GM19372 (cell line): Measurements from ENCODE around the gene PPM1J.
A peak's percentile ranks its signal among the peaks of the same experiment; 100 is the strongest.
"Not testable (repeated sequence)": the region's sequence is repeated elsewhere in the genome, so short reads cannot be mapped to it uniquely, and the experiment has no call there.

ENCODE experiments used
- ATAC-seq: cut with Tn5 transposase; IDR thresholded peaks from one replicate; pipeline ENCODE4 v1.9.1; 2021; ENCODE audit warnings: mild to moderate bottlenecking, low read depth, moderate library complexity; ENCODE audit not compliant: unreplicated experiment

Gene PPM1J, protein sequence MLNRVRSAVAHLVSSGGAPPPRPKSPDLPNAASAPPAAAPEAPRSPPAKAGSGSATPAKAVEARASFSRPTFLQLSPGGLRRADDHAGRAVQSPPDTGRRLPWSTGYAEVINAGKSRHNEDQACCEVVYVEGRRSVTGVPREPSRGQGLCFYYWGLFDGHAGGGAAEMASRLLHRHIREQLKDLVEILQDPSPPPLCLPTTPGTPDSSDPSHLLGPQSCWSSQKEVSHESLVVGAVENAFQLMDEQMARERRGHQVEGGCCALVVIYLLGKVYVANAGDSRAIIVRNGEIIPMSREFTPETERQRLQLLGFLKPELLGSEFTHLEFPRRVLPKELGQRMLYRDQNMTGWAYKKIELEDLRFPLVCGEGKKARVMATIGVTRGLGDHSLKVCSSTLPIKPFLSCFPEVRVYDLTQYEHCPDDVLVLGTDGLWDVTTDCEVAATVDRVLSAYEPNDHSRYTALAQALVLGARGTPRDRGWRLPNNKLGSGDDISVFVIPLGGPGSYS

DNA sequence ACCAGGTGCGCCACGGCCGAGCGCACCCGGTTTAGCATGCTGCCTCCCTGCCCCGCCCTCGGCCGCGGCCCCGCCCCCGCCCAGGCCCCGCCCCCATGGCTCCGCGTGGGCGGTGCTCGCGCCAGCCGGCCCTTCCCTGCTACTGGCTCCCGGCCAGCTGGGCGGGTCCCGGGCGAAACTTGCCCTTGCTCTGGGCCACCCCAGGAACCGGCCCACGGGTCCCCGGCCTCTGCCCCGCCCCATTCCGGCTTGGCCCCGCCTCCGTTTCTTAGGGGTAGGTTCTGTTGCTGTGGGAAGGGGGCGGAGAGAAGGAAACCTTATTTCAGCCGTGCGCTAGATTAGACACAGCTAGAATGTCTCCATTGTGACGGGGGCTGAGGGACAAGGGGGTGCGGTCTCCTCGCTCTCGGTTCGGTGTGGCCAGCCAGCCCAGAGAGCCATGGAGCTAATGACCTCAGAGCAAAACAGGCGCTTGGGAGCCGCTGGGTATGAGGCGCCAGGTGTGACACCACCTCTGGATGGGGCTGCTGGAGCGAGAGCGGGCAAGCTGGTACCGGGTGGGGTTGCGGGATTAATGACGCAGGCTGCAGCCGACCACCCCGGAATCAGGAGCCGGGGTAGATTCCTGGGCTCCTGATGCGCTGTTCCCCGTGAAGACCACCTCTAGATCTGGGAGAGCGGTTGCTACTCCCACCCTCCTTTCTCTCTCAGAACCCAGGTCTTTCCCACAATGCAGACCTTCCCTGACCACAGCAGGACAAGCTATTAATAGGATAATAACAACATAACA, at the start of gene PPM1J:
Gene PPM1J (minus strand): TSS at position 69 of the 790 bp plus-strand sequence. CDS start 31 bp downstream, at position 38.
- ATAC-seq = peak; percentile 80

DNA sequence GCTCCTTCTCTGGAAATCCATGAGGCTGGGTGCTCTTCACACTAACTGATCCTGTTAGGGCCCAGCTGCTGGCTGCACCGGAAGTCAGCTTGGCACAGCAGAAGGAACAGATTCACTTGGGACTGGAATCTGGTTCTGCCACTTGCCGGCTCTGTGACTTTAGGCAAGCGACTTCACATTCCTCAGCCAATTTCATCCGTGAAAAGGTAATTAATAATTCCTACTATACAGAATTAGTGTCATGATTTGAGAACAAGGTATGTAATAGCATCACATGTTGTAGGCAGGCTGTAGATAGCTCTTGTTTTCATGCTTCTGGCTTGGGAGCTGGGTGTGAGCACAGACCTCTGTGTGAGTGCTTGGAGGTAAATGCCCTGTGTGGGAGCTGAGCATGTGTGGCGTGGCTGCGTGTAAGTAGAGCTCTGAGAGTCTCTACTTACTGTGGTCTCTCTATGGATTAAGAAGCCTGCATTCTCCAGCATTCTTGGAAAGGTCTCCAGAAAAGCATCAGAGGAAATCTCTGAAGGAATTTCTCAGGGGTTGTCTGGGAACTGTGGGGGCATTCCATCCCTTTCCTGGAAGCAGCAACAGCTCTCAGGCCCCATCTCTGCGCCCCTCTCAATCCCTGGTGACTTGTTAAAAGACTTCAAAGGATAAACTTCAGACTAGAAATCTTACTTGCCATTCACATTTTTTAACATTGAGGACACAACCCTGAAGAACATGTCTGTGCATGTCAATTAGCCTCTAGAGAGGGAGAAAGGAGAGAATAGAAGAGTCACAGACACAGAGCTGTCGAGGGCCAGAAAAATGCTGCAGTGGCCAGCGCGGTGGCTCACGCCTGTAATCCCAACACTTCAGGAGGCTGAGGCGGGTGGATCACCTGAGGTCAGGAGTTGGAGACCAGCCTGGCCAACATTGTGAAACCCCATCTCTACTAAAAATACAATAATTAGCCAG, 47.7 kb upstream of the PPM1J start:
- ATAC-seq = no peak

DNA sequence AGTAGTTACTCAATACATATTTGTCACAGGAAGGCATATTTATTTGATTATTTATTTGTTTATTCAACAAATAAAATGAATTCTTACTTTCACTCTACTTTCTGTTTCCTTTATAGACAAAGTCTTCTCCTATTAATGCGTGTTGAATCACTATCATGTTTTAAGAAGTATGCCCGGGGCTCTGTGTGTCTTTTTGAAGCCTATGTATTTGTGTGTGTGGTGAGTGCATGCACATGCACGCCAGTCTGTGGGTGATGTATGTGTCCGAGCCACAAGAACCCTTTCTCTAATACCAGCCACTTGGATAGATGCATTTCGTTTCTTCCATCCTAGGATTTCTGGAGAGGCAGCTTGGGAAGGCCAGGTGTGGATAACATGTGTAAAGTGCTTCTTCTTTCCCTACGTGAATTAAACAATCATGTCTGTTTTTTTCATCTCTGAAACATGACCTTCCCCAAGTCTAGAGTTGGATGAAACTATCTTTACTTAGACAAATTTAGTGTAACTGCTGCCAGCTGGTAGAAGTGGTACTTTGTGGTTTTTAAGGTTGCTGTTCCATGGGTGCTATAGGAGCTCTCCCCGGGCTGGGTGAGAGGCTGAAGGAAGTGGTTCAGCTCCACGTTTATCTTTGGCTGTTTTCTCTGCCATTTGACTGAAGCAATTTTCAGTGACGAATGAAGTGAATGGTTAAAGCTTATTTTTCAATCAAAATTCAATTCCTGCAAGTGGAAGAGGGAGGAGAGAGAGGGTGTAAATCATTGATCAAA, 46.8 kb upstream of the PPM1J start:
- ATAC-seq = no peak

DNA sequence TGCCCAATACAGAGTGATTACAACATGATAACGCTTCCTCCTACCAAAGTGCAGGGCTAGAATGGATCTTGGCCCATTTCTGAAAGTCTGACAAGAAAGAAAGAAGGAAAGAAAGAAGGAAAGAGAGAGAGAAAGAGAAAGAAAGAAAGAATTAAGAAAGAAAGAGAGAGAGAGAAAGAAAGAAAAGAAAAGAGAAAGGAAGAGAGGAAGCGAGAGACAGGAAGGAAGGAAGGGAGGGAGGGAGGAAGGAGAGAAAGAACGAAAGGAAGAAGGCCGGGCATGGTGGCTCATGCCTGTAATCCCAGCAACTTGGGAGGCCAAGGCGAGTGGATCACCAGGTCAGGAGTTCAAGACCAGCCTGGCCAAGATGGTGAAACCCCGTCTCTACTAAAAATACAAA, 44.1 kb upstream of the PPM1J start:
- ATAC-seq = no peak

GRCh38 chr1:112754116-112754628, 39.0 kb upstream of the PPM1J start:
- ATAC-seq = no peak

DNA sequence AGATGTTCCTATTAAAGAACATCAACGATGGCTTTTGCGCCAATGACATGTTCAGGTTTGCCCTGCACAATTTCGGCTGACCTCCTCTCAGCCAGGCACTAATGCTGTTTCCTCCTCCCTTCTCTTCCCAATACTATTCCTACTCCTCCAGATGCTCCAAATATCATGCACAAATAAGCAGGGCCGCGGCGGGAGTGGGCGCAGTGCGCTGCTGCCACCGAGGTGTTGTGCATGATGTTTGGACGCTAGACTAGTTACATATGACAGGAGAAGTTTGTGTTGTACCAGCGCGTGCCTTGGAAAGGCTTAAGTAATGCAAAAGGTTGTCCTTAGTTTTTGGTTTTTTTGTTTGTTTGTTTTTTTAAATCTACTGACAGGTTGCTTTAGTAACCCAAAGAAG, 33.3 kb upstream of the PPM1J start:
- ATAC-seq = no peak

GRCh38 chr1:112744009-112744578, 29.0 kb upstream of the PPM1J start:
- no peak for ATAC-seq

GRCh38 chr1:112743174-112744008, 28.3 kb upstream of the PPM1J start:
- ATAC-seq = no peak

- no peak for ATAC-seq
Measured at GRCh38 chr1:112737573-112737972, 22.4 kb upstream of the PPM1J start.

DNA sequence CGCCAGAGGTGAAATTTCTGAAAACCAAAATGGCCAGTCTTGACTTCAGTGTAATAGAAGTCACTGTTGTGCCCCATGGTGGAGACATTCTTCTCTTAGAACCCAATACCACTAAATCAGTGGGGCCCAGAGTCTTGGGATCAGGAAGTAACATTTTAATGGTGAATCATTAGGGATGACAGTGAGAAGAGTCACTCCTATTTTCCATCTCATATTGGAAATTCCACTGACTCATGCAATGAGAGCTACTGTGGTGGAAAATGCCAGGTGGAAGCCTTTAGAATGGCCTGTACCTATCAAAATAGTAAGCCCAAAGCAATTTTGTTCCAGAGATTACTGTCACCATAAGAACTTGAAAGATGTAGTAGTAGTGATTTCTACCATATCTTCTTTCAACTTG, 20.6 kb upstream of the PPM1J start:
- no peak for ATAC-seq

GRCh38 chr1:112731451-112731850, 16.3 kb upstream of the PPM1J start:
- ATAC-seq = no peak

DNA sequence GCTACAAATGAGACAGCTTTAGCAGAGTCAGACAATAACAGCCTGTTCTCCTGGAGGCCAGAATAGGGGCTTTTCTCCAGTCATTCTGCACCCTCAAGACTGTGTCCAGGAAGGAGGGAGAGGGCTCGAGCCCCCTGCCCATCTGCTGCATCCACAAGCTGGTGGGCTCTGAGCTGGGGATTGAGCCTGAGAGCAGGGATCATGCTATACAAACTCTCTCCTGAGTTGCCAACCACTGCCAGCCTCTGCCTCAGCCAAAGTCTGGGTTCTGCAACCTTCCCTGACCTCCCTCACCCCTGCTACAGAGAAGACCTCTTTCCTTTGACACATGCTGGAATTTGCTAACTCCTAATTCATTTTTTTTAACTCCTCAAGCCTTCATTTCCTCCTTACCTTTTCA, 14.8 kb upstream of the PPM1J start:
- ATAC-seq = no peak

DNA sequence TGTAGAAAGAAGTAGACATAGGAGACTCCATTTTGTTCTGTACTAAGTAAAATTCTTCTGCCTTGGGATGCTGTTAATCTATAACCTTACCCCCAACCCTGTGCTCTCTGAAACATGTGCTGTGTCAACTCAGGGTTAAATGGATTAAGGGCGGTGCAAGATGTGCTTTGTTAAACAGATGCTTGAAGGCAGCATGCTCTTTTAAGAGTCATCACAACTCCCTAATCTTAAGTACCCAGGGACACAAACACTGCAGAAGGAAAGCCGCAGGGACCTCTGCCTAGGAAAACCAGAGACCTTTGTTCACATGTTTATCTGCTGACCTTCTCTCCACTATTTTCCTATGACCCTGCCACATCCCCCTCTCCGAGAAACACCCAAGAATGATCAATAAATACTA, 13.9 kb upstream of the PPM1J start:
- ATAC-seq = not testable (repeated sequence)

- ATAC-seq = not testable (repeated sequence)
Measured at GRCh38 chr1:112728306-112728971, 13.3 kb upstream of the PPM1J start.

DNA sequence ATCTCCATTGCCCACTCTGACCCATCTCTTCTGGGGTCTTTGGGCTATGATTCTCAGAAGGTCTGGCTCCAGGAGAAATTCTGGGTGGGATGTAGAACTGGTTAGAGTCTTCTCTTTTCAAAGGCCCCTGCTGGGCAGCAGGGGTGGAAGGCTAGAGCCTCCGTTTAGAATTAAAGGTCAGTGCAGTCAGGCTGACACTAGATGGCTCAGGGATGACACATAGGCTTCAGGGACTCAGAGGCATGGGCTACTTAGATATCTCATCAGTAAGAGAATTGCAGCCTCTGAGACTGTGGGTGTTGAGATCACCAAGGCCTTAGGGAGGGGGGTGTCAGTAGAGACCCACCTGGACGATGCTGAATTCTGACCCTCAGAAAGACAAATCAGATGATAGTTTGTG, 12.6 kb upstream of the PPM1J start:
- ATAC-seq = no peak

DNA sequence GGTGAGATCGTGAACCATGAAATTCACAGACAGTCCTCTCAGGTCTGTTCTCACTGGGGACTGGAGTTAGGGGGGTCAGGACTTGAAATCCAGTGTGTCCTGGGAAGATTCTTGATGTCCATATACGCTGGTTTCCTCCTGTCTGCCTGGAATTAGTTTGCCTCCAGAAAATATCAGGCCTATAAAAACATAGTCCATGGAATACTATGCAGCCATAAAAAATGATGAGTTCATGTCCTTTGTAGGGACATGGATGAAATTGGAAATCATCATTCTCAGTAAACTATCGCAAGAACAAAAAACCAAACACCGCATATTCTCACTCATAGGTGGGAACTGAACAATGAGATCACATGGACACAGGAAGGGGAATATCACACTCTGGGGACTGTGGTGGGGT, 9.1 kb upstream of the PPM1J start:
- ATAC-seq = not testable (repeated sequence)

DNA sequence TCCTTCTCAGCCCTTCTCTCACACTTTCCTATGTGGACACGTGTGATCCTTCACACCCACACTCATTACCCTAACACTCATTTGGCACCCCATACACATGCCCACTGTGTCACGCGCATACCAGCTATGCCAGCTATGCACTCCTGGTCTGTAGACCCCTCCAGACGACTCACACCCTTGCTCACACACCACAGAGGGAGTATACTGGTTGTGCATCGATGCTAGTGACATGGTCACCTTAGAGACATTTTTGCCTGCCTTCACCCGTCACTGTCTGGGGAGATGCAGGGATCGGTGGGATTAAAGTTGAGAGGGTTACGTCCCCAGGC, 8.3 kb upstream of the PPM1J start:
- ATAC-seq = no peak
